ENCODE results near the gene RTN3.
"Not testable (repeated sequence)": the region's sequence is repeated elsewhere in the genome, so short reads cannot be mapped to it uniquely, and the experiment has no call there.

The RTN3 gene, protein sequence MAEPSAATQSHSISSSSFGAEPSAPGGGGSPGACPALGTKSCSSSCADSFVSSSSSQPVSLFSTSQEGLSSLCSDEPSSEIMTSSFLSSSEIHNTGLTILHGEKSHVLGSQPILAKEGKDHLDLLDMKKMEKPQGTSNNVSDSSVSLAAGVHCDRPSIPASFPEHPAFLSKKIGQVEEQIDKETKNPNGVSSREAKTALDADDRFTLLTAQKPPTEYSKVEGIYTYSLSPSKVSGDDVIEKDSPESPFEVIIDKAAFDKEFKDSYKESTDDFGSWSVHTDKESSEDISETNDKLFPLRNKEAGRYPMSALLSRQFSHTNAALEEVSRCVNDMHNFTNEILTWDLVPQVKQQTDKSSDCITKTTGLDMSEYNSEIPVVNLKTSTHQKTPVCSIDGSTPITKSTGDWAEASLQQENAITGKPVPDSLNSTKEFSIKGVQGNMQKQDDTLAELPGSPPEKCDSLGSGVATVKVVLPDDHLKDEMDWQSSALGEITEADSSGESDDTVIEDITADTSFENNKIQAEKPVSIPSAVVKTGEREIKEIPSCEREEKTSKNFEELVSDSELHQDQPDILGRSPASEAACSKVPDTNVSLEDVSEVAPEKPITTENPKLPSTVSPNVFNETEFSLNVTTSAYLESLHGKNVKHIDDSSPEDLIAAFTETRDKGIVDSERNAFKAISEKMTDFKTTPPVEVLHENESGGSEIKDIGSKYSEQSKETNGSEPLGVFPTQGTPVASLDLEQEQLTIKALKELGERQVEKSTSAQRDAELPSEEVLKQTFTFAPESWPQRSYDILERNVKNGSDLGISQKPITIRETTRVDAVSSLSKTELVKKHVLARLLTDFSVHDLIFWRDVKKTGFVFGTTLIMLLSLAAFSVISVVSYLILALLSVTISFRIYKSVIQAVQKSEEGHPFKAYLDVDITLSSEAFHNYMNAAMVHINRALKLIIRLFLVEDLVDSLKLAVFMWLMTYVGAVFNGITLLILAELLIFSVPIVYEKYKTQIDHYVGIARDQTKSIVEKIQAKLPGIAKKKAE

DNA sequence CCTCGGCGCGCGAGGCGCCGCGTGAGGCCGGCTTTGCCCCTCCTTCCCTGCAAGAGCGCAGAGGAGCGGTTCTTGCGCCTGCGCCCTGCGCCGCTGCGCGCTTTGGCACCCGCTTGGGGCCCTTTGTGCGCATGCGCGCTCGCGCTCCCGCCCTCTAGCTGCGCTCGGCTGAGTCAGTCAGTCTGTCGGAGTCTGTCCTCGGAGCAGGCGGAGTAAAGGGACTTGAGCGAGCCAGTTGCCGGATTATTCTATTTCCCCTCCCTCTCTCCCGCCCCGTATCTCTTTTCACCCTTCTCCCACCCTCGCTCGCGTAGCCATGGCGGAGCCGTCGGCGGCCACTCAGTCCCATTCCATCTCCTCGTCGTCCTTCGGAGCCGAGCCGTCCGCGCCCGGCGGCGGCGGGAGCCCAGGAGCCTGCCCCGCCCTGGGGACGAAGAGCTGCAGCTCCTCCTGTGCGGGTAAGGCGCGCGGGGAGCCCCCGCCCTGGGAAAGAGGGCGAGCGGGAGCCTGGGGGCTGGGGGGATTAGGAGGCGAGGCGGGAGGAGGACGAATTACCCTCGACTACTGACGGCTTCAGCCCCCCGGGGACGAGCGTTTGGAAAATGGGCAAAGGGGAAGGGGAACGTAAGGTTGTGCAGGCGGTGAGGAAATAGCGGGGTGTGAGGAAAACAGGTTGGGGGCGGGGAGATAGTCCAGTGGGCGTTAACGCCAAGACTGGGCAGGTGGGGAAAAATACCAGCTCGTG, at the start of gene RTN3:
TSS of gene RTN3 (plus strand) at position 180 of the 745 bp plus-strand sequence. CDS start at position 317, 137 bp downstream.
- DNase-seq (ENCODE audit: low spot score): peak; percentile 98

DNA sequence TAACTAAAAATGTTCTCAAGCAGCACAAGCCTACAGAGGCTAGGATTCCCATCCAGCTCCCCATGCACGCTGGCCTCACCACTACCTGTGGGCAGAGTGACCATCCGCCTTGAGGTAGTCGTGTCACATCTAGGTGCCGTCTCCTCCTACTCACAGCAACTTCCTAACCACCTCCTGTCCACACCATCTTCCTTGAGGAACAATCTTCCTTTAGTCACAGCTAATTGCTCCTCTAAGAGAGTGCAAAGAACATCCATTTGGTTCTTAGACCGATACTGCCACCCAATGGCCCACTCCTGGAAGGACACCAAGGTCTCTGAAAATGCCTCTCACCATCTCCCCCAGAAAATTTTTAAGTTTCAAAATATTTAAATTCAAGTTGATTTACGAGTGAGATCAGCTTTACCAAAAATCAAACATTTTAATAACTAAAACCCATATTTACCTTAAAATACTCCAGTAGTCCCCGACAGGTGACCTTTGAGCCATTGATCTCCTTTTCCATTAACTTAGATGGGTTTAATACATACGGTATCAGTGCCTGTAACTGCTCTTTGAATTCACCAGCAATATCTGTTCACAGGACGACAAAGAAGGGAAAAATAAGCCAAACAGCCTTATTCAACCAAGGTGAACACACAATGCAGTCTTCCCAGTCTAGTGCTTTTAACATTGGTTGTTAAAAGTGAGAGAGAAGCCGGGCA, 45.4 kb upstream of the RTN3 start:
- DNase-seq (ENCODE audit: low spot score): peak; percentile 67

DNA sequence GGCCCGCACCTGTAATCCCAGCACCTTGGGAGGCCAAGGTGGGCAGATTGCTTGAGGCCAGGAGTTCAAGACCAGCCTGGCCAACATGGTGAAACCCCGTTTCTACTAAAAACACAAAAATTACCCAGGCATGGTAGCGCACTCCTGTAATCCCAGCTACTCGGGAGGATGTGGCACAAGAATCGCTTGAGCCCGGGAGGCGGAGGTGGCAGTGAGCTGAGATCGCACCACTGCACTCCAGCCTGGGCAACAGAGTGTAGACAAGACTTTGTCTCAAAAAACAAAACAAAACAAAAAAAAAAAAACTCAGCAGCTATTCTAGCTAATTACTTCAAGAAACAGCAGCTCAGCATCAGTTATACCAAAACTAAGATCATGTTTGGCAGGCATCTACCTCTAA, 42.9 kb upstream of the RTN3 start:
- not testable (repeated sequence) for DNase-seq (ENCODE audit: low spot score)

GRCh38 chr11:63639199-63639832, 42.0 kb upstream of the RTN3 start:
- DNase-seq (ENCODE audit: low spot score): no peak

- no peak for DNase-seq (ENCODE audit: low spot score)
Measured at GRCh38 chr11:63641727-63642126, 39.6 kb upstream of the RTN3 start.

GRCh38 chr11:63643205-63643604, 38.1 kb upstream of the RTN3 start:
- DNase-seq (ENCODE audit: low spot score): no peak

- no peak for DNase-seq (ENCODE audit: low spot score)
Measured at GRCh38 chr11:63652671-63653070, 28.6 kb upstream of the RTN3 start.

- no peak for DNase-seq (ENCODE audit: low spot score)
Measured at GRCh38 chr11:63660972-63661371, 20.3 kb upstream of the RTN3 start.

DNA sequence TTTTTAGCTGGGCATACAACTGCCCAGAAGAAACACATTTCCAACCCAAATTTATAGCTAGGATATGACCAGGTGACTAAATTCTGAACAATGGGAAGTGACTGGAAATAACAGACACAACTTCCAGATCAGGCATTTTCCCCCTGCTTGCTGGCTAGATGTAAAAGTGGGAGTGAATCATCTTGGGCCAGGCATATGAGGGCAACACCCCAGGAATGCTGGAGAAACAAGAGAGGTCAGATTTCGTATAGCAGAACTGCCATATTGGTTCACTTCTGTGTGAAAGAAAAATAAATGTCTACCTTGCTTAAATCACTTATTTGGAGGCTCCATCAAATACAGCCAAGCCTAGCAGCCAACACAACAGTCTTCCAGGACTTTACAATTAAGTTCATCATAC, 17.5 kb upstream of the RTN3 start:
- peak; percentile 64 for DNase-seq (ENCODE audit: low spot score)

- peak; percentile 33 for DNase-seq (ENCODE audit: low spot score)
Measured at GRCh38 chr11:63666874-63667273, 14.4 kb upstream of the RTN3 start.

GRCh38 chr11:63667995-63668795, 13.1 kb upstream of the RTN3 start:
- DNase-seq (ENCODE audit: low spot score): peak; percentile 80

DNA sequence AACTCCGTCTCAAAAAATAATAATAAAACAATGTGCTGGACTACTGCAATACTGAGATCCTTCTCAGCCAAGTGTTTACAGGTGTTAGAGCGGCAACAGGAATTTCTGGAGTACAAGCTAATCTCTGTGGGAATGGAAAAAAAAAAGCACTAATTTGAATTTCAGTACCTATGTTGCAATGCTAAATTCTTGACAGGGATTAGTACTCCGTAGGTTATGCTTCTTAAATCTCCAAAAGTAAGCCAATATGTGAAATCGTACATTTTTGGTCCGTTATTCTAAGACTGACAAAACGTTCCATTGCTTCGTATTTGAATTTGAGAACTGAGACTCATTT, 11.2 kb upstream of the RTN3 start:
- no peak for DNase-seq (ENCODE audit: low spot score)

DNA sequence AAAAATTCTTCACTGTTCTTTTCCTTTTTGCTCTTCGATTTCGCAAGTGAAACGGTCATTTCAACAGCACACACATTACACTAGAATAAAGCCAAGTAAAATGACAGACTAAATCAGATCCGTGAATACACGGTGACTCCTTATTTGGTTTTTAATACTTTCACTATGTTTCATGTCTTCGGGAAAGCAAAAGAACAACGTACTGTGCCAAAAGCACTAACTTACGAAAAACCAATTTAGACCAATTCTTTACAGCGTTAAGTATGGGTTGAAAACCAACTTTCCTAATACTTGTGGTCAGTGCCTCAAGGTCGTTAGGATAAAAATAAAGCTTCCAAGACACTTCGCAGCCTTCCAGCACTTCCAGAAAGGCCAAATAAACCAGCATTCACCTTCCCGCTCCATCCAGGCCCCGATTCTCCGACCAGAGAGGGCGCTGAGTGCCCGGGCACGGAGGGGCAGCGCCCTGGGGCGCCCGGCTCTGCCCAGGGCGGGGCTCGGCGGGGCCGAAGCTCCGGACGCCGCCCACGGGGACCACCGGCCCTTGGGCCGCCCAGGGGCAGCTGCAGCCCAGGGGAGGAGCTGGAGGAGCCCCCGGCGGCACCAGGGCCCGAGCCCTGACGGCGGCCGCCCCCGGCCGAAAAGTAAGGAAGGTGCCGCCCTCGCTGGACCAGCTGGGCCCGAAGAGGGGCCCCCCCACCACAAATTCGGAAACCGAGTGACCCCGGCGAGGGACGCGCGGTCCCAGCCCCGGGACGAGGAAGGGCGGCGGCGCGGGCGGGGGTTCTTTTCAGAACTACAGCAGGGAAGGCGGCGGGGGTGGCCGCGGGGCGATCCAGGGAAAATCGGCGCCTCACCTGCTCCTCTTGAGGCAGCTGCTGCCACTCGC, 10.6 kb upstream of the RTN3 start:
- DNase-seq (ENCODE audit: low spot score): peak; percentile 61

DNA sequence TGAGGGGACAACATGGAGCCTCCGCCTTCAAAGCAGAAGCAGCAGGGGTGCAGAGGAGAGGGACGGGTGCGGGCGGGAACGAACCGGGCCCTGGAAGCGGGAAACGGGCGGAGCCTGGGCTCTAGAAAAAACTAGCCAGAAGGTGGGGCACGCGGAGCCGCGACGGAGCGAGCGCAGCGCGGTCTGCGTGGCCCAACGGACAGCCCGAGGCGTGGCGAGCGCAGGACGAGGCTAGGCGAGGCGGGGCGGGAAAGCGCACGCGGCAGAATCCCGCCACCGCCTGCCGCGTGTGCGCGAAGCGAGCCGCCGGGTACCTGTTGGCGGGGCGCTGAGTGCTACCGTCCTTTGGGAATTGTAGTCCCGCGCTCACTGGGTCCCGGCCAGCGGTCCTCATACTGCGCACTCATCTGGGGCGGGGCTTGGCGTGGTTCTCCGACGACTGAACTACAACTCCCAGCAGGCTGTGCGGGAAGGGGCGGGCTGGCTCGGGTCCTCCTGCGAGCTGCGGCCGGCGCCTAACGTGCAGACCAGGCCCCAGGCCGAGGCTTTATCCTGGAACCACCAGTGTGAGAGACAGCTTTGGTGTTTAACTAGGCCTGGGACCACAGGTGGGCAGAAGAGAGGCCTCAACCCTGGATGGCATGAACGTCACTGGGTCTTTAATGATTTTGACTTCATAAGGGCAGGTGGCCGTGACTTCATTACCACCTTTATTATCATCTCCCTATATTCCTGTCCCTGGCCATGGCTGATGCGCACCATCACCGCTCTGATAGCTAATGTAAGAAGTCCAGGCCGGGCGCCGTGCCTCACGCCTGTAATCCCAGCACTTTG, 9.8 kb upstream of the RTN3 start, which contains the start of gene ATL3:
TSS of gene ATL3 (minus strand) at position 55 of the 834 bp plus-strand sequence. CDS start at position 14, 41 bp downstream.
- peak; percentile 90 for DNase-seq (ENCODE audit: low spot score)

GRCh38 chr11:63672156-63672463, 9.2 kb upstream of the RTN3 start:
- DNase-seq (ENCODE audit: low spot score): no peak

GRCh38 chr11:63672936-63673539, 8.3 kb upstream of the RTN3 start:
- DNase-seq (ENCODE audit: low spot score): no peak

DNA sequence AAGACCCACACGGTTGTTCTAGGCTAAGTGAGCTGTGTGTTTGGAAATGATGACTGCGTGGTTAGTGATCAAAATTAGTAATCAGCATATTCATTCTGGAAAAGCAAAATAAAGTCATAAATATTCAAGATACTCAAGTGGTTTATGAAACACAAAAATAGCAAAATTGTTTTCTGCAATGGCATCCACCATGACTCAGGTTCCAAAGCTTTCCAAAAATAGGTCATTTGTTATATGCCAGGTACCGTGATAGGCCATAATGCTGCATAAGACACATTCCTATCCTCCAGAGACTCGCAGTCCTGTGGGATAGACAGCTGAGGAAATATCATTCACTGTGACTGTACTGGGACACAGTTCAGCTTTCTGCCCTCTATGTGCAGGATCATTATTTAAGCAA, 7.7 kb upstream of the RTN3 start:
- DNase-seq (ENCODE audit: low spot score): peak; percentile 52

DNA sequence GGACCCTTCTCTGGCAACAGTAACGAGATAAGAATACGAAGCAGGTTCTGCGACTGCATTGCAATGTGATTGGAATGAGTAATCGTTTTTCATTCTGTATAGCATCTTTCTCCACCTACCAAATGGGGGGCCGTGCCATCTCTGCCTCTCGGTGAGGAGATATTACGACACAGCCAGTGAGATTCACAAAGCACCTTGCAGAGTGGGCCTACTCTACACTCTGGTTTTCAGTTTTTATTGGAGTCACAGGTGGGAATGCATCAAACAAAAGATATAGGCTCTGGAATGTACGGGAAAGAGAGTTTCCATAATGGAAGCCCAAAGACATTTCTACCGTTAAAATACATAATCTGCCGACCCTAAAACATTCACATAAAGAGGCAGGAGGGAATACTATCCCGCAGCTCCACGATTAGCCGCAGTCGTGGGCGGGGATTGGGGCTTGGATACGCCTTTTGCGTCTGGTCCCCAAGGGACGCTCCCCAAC, 423 bp upstream of the RTN3 start:
- no peak for DNase-seq (ENCODE audit: low spot score)

Data from AG08396 (cell line).